CD4-positive, alpha-beta T cell (primary cell): ENCODE results near the gene MAGEH1. TPM values are rescaled to one million over a fixed set of nuclear protein-coding genes. Genes with fewer than 3 reads are reported as not detected.

Experiments used
- ATAC-seq: fragments of 200-7000 bp; cut with Tn5 transposase; one replicate; pipeline ENCODE4 v1.10.0; 2022; ENCODE audit warnings: mild to moderate bottlenecking; ENCODE audit not compliant: poor library complexity
- CTCF ChIA-PET: fragments of 350-600 bp; sonication (Branson Sonifier 250); formaldehyde crosslinking; loops from one replicate; lab custom pipeline; 2021; ENCODE audit warnings: antibody characterized with exemption, inconsistent platforms; lab: Charles Lee
- POLR2A ChIA-PET: fragments of 350-600 bp; sonication (Branson Sonifier 250); formaldehyde crosslinking; loops from one replicate; lab custom pipeline; 2021; ENCODE audit warnings: antibody characterized with exemption, inconsistent platforms; lab: Charles Lee
- DNase-seq, 14 experiments: peaks; one replicate each; pipeline ENCODE4 v3.0.0-alpha.2; 2013 to 2020; ENCODE audit warnings: mixed read lengths in 2 of 14
- H3K27ac ChIP-seq, 2 donors: one replicate each; pipeline versions ENCODE4 v1.5.1 to v1.7.0; 2013; ENCODE audit warnings: low read length in 2 of 2, low read depth in 1 of 2, mild to moderate bottlenecking in 1 of 2
- H3K27me3 ChIP-seq, 2 experiments: 1 replicate in 1 of 2; 2 replicates in 1 of 2; pipeline versions ENCODE4 v1.6.1 to v1.7.0; 2013; ENCODE audit warnings: low read length in 2 of 2, control low read depth in 1 of 2, mild to moderate bottlenecking in 1 of 2, moderate library complexity in 1 of 2; ENCODE audit not compliant: insufficient read depth in 2 of 2, control insufficient read depth in 1 of 2
- H3K36me3 ChIP-seq: one replicate; pipeline ENCODE4 v1.6.1; 2013; ENCODE audit warnings: low read length, control low read depth; ENCODE audit not compliant: insufficient read depth
- H3K4me1 ChIP-seq: one replicate; pipeline ENCODE4 v1.6.1; 2013; ENCODE audit warnings: low read length, control low read depth; ENCODE audit not compliant: insufficient read depth
- H3K4me3 ChIP-seq: one replicate; pipeline ENCODE4 v1.5.1; 2013; ENCODE audit warnings: mild to moderate bottlenecking, low read length, moderate library complexity
- H3K9me3 ChIP-seq, 2 experiments: 1 replicate in 1 of 2; 2 replicates in 1 of 2; pipeline versions ENCODE4 v1.6.1 to v1.7.0; 2013; ENCODE audit warnings: low read length in 2 of 2, mild to moderate bottlenecking in 2 of 2, control low read depth in 1 of 2, moderate library complexity in 1 of 2; ENCODE audit not compliant: control insufficient read depth in 1 of 2, insufficient read depth in 1 of 2
- H3K27ac Mint-ChIP-seq: one replicate; pipeline ENCODE4 v1.8.0; 2020; ENCODE audit warnings: mixed read lengths
- H3K27me3 Mint-ChIP-seq: one replicate; pipeline ENCODE4 v1.8.0; 2021; ENCODE audit warnings: mixed read lengths
- H3K36me3 Mint-ChIP-seq: one replicate; pipeline ENCODE4 v1.8.0; 2021; ENCODE audit warnings: low read depth, mixed read lengths
- H3K4me1 Mint-ChIP-seq: one replicate; pipeline ENCODE4 v1.8.0; 2021; ENCODE audit warnings: low read depth, mixed read lengths
- H3K4me3 Mint-ChIP-seq: one replicate; pipeline ENCODE4 v1.8.0; 2020; ENCODE audit warnings: mild to moderate bottlenecking, mixed read lengths
- H3K9me3 Mint-ChIP-seq: one replicate; pipeline ENCODE4 v1.8.0; 2020; ENCODE audit warnings: mixed read lengths
- CTCF ChIP-seq: fragments of 200-600 bp; IDR thresholded peaks from one replicate; pipeline ENCODE4 v1.8.0; 2022; ENCODE audit warnings: antibody characterized with exemption, mild to moderate bottlenecking
- intact Hi-C, 2 experiments: fragments of 100-400 bp; cut with DNase I in 1 of 2; cut with micrococcal nuclease in 1 of 2; formaldehyde crosslinking; loops; one replicate each; pipeline versions ENCODE4 v1.15.1 to v1.9.0; 2023 to 2025; cut with DNase I, micrococcal nuclease
- total RNA-seq, 174 experiments: library from RNA in 2 of 174; stranded (reverse) in 2 of 174; gene quantifications; one replicate each; pipeline ENCODE4 v1.2.3 and lab custom pipeline; 2021 to 2026

The MAGEH1 gene
- total RNA-seq, 2 experiments from 2014 or later: 17.7 to 18.7 TPM

DNA sequence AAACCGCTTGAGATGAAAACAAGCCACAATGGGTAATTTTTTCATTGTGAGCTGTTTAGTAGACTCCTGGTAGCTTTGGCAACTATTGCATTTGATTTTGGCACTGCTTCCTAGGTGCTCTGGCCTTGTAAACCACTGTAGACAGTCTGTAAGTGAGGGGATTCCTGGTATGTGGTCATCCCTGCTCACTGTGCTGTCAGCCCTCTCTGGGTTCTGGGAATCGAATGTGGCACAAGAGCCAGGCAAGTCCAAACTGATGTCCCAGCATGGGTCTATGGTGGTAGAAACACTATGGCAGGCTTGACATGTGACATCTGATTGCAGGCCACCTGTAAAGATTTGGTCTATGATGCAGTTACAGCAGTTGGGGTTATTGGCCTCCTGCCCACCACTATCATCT is 35.2 kb downstream of the MAGEH1 start:
- H3K9me3 ChIP-seq: no peaks in the 10 kb centered on the region
- H3K36me3 Mint-ChIP-seq: peaks cover 7% of the 10 kb centered on the region
- no peaks in the 10 kb centered on the region for H3K27me3 Mint-ChIP-seq
- H3K4me1 Mint-ChIP-seq: peaks cover 17% of the 10 kb centered on the region
- H3K27ac ChIP-seq: no peak overlapping the region
- ChIA-PET POLR2A (no interaction called here), CTCF (interaction anchor here (1.1 kb wide), 1 partner anchor 761 kb away, joined by 3 read pairs; no protein-coding TSS in a partner anchor)
- peak overlapping the region; percentile 93 for H3K4me3 Mint-ChIP-seq
- no peak overlapping the region for H3K4me3 ChIP-seq
- no peak for DNase-seq
- no peak for TF ChIP-seq CTCF
- no peaks in the 10 kb centered on the region for H3K27me3 ChIP-seq
- intact Hi-C loops: no loop called here
- ATAC-seq: no peak
- H3K9me3 Mint-ChIP-seq: no peaks in the 10 kb centered on the region
- H3K4me1 ChIP-seq: peaks cover 10% of the 10 kb centered on the region
- no peaks in the 10 kb centered on the region for H3K36me3 ChIP-seq
- peak overlapping the region; percentile 96 for H3K27ac Mint-ChIP-seq

GRCh38 chrX:55488006-55488592 is 36.2 kb downstream of the MAGEH1 start:
- no peaks in the 10 kb centered on the region for H3K27me3 ChIP-seq
- H3K27me3 Mint-ChIP-seq: no peaks in the 10 kb centered on the region
- H3K4me1 Mint-ChIP-seq: peaks cover 17% of the 10 kb centered on the region
- H3K27ac Mint-ChIP-seq: peak overlapping the region; percentile 96
- ChIA-PET POLR2A (interaction anchor here (1.0 to 3.4 kb wide), 14 partner anchors 8 to 1804 kb away, joined by 3 to 75 read pairs (median 6); partner anchors contain the start of genes FAM120C, KLF8, MAGEH1 and PHF8), CTCF (interaction anchor here (1.5 to 1.9 kb wide), 3 partner anchors 36 to 420 kb away, joined by 4 to 5 read pairs (median 4); partner anchors contain the start of genes MAGEH1 and RRAGB)
- peak overlapping the region; percentile 93 for H3K4me3 Mint-ChIP-seq
- no peaks in the 10 kb centered on the region for H3K36me3 ChIP-seq
- TF ChIP-seq CTCF: no peak
- H3K4me3 ChIP-seq: peak overlapping the region; percentile 87
- DNase-seq: no peak
- H3K9me3 Mint-ChIP-seq: no peaks in the 10 kb centered on the region
- peaks cover 10% of the 10 kb centered on the region for H3K4me1 ChIP-seq
- intact Hi-C loops: no loop called here
- H3K36me3 Mint-ChIP-seq: peaks cover 7% of the 10 kb centered on the region
- H3K27ac ChIP-seq: no peak overlapping the region
- ATAC-seq: no peak
- no peaks in the 10 kb centered on the region for H3K9me3 ChIP-seq

DNA sequence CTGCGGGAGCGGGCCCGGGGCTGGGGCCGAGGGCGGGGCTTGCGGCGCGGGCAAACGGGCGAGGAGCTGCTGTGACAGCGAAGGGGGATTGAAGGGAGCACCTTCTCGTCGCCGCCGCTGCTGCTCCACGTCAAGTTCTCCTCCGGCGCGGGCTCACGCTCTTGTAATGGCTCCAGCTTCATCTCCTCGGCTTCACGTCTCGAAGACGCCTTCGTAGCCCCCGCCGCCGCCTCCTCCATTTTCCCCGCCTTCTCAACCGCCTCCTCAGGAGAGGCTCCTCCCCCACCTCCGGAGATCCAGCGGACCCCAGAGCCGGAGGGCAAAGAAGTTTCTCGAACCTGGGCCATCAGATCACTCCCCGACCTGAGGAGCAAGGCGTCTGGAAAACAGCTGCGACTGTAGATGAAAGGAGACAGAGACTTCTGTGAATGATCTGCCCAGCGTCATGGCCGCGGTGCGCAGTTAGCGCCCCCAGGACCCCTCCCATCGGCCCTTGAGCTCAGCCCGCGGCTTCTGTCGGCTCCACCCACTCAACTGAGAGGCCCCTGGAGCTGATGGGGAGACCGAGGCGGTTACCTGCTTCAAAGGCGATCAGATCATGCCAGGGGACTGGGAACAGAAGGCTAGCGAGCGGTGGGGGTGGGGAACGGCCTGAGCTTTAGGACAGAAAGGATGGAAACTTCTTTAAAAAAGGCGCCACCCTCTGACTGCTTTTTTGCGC is 36.8 kb downstream of the MAGEH1 start:
- TF ChIP-seq CTCF: no peak
- Mint-ChIP-seq H3K27ac (peak overlapping the region; percentile 96), H3K9me3 (no peaks in the 10 kb centered on the region), H3K4me3 (peak overlapping the region; percentile 98), H3K4me1 (peaks cover 17% of the 10 kb centered on the region), H3K27me3 (no peaks in the 10 kb centered on the region), H3K36me3 (peaks cover 7% of the 10 kb centered on the region)
- peaks cover 10% of the 10 kb centered on the region for H3K4me1 ChIP-seq
- intact Hi-C loops: no loop called here
- ChIA-PET CTCF (interaction anchor here (1.1 to 1.9 kb wide), 4 partner anchors 37 to 419 kb away, joined by 4 to 5 read pairs (median 4); partner anchors contain the start of genes MAGEH1 and RRAGB), POLR2A (interaction anchor here (0.8 to 3.4 kb wide), 21 partner anchors 8 to 1805 kb away, joined by 3 to 75 read pairs (median 6); partner anchors contain the start of genes APEX2, FAM120C, KLF8 and MAGEH1)
- H3K27me3 ChIP-seq: no peaks in the 10 kb centered on the region
- DNase-seq: peak; percentile 43 to 80 (median 59)
- H3K27ac ChIP-seq: peak overlapping the region; percentile 72 to 85
- no peaks in the 10 kb centered on the region for H3K36me3 ChIP-seq
- H3K9me3 ChIP-seq: no peaks in the 10 kb centered on the region
- peak; percentile 75 for ATAC-seq
- peak overlapping the region; percentile 87 for H3K4me3 ChIP-seq
